ENCODE data around the gene SPACA7.

The SPACA7 gene

DNA sequence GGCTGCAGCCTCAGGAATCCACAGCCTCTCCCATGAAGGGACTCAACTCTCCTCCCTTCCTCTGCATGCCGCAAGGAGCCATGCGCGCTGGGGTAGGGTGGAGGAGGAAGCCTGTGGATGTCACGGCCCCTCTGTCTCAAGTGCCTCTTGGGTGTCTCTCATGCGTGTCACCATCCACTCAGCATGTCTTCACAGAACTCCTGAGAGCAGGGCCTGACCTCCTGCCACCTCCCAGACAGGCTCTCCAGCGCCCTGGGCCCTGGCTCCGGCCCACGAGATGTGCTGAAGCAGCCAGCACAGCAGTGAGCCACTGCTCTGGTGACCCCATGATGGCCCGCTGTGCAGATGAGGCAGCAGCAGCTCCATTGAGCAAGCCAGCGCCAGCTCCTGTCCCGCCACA is 25.9 kb upstream of the SPACA7 start:
- TF ChIP-seq RAD21 (IDR thresholded peaks at IDR 0.05; ENCODE audit: low read depth): no peak
- TF ChIP-seq TEAD4 (IDR thresholded peaks at IDR 0.05): no peak
- no peak for TF ChIP-seq NFIC (IDR thresholded peaks at IDR 0.05)
- TF ChIP-seq FOXM1 (IDR thresholded peaks at IDR 0.05; ENCODE audit: borderline replicate concordance, low read depth): no peak
- no peak for TF ChIP-seq CEBPB (IDR thresholded peaks at IDR 0.05)
- TF ChIP-seq ZBTB7A (IDR thresholded peaks at IDR 0.05; ENCODE audit: low read depth): no peak
- TF ChIP-seq YY1 (IDR thresholded peaks at IDR 0.05; ENCODE audit: low read depth): no peak
- TF ChIP-seq, protein P1, sequence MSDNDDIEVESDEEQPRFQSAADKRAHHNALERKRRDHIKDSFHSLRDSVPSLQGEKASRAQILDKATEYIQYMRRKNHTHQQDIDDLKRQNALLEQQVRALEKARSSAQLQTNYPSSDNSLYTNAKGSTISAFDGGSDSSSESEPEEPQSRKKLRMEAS (IDR thresholded peaks at IDR 0.05): no peak
- no peak for TF ChIP-seq EP300 (IDR thresholded peaks at IDR 0.05; ENCODE audit: borderline replicate concordance)
- no peak for TF ChIP-seq EGR1 (IDR thresholded peaks at IDR 0.05)

DNA sequence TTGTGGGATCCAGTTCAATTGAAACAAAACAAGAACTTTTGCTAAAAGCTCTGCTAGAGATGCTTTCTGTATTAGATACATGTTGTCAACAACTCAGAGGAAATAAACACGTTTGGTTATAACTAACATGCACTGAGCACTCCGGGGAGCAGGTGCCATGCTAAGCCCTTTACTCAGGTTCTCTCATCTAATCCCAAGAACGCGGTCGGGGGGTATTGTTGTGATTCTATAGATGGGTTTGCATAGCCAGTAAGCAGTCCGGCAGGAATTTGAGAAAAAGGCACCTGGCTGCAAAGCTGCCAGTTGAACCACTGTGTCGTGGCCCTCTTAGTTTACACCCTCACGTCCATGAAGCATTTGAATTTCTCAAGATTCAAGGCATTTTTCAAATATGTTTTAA is 24.3 kb upstream of the SPACA7 start:
- TF ChIP-seq, protein P1 (IDR thresholded peaks at IDR 0.05): no peak
- no peak for TF ChIP-seq USF1 (IDR thresholded peaks at IDR 0.05)

DNA sequence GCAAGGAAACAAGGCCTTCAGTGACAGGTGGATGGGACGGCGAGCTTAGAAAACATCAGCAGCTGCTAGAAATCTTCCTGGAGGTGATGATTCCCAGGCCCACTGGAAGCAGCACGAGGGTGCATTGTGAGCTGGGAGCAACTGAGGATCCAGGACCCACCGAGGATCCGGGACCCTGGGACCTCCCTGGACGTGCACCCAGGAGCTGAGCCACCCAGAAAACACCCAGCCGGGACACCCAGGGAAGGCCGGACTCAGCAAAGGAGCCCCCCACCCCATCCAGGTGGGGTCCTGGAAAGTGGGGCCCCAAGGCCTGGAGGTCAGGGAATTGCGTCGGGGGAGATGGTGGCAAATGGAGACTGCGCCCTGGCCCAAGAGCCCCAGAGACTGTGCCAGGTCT is 22.3 kb upstream of the SPACA7 start:
- TF ChIP-seq EGR1 (IDR thresholded peaks at IDR 0.05) (no peak), NFIC (IDR thresholded peaks at IDR 0.05) (no peak), TEAD4 (IDR thresholded peaks at IDR 0.05) (no peak), FOXM1 (IDR thresholded peaks at IDR 0.05; ENCODE audit: borderline replicate concordance, low read depth) (no peak), CEBPB (IDR thresholded peaks at IDR 0.05) (no peak), CREB1 (IDR thresholded peaks at IDR 0.05; ENCODE audit: low read depth) (no peak)

DNA sequence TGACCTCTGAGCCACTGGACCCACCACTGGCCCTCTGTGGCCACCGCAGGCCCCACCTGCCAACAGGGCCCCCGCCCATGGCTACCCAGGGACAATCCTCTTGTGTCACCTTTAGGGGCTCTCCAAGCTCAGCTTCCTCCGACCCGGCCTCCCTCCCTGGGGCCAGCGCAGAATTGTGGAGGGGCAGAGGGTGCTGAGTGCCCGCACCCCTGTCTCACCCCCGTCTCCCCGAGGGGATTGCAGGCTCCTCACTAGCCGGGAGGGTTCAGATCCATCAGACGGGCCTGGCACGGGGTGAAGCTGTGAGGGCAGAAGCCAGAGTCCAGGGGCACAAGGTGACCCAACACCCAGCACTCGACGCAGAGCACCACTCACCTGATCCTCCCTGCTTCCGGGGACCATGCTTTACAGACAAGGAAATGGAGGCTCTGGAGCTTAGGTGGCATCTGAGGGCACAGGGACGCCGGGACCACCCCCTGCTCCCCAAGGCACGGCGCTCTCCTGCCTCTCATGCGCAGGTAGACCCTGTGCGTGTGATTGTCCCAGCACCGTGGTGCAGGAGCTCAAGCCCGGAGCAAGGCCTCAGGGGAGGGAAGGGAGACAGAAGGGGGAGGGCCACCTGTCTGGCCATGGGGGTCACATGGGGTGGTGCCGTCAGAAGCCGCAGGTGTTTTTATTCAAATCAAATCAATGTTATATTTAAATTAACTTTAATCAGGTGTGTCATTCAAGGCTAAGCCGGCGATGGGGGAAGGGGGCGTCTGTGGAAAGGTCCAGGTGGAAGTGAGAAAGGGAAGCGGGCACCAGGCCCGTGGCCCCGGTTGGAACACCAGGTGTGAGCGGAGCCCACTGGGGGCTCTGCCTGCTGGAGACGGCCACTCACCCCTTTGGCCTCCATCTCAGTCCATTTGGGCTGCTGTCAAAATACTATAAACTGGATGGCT is 21.6 kb upstream of the SPACA7 start:
- no peak for TF ChIP-seq ZBTB7A (IDR thresholded peaks at IDR 0.05; ENCODE audit: low read depth)
- no peak for TF ChIP-seq CEBPB (IDR thresholded peaks at IDR 0.05)
- no peak for TF ChIP-seq TAF1 (IDR thresholded peaks at IDR 0.05; ENCODE audit: low read depth)
- no peak for TF ChIP-seq NFIC (IDR thresholded peaks at IDR 0.05)
- no peak for TF ChIP-seq YY1 (IDR thresholded peaks at IDR 0.05; ENCODE audit: low read depth)
- TF ChIP-seq EGR1 (IDR thresholded peaks at IDR 0.05): no peak
- TF ChIP-seq EP300 (IDR thresholded peaks at IDR 0.05; ENCODE audit: borderline replicate concordance): no peak

DNA sequence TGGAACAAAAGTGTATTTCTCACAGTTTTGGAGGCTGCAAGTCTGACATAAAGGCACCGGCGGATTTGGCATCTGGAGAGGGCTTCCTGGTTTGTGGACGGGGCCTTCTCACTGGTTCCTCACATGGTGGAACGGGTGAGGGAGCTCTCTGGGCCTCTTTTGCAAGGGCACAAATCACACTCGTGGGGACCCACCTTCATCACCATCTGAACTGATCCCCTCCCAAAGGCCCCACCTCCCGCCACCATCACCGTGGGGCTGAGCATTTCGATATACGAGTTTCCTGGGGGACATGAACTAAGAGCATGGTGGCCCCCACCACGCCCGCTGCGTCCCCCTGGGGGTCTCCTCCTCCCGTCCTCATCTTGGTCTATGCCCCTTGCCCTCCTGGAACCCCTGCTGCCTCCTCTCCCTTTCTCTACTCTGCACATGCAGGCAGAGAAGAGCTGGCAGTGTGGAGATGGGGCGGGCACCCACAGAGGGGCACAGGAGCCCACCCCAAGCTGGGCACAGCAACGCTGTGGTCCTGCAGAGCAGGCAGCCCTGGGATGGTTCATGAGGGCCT is 20.8 kb upstream of the SPACA7 start:
- no peak for TF ChIP-seq EGR1 (IDR thresholded peaks at IDR 0.05)
- TF ChIP-seq USF1 (IDR thresholded peaks at IDR 0.05): no peak
- no peak for TF ChIP-seq RAD21 (IDR thresholded peaks at IDR 0.05; ENCODE audit: low read depth)
- no peak for TF ChIP-seq YY1 (IDR thresholded peaks at IDR 0.05; ENCODE audit: low read depth)
- no peak for TF ChIP-seq NFIC (IDR thresholded peaks at IDR 0.05)
- TF ChIP-seq TCF12 (IDR thresholded peaks at IDR 0.05; ENCODE audit: low read depth): no peak
- TF ChIP-seq ZBTB7A (IDR thresholded peaks at IDR 0.05; ENCODE audit: low read depth): no peak
- no peak for TF ChIP-seq TEAD4 (IDR thresholded peaks at IDR 0.05)
- TF ChIP-seq, protein P1 (IDR thresholded peaks at IDR 0.05): no peak

GRCh38 chr13:112356190-112356589 is 20.0 kb upstream of the SPACA7 start:
- no peak for TF ChIP-seq EGR1 (IDR thresholded peaks at IDR 0.05)
- TF ChIP-seq EP300 (IDR thresholded peaks at IDR 0.05; ENCODE audit: borderline replicate concordance): no peak
- TF ChIP-seq TAF1 (IDR thresholded peaks at IDR 0.05; ENCODE audit: low read depth): no peak
- no peak for TF ChIP-seq CREB1 (IDR thresholded peaks at IDR 0.05; ENCODE audit: low read depth)
- no peak for TF ChIP-seq CEBPB (IDR thresholded peaks at IDR 0.05)
- TF ChIP-seq ZBTB7A (IDR thresholded peaks at IDR 0.05; ENCODE audit: low read depth): no peak

DNA sequence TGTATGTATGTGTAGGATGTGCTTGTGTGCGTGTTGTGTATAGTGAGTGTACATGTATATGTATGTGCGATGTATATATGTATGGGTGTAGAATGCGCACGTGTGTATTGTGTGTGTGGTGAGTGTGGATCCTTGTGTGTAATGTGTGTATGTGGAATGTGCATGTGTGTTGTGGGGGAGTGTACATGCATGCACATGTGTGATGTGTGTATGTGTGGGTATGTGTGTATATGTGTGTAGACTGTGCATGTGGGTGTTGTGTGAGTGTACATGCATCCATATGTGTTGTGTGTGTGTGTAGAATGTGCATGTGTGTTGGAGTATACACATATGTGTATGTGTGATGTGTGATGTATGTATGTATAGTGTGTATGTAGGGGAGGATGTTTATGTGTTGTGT is 18.0 kb upstream of the SPACA7 start:
- TF ChIP-seq TCF12 (IDR thresholded peaks at IDR 0.05; ENCODE audit: low read depth): no peak
- TF ChIP-seq EGR1 (IDR thresholded peaks at IDR 0.05): no peak
- TF ChIP-seq CEBPB (IDR thresholded peaks at IDR 0.05): no peak
- TF ChIP-seq USF1 (IDR thresholded peaks at IDR 0.05): no peak
- TF ChIP-seq RAD21 (IDR thresholded peaks at IDR 0.05; ENCODE audit: low read depth): no peak
- TF ChIP-seq YY1 (IDR thresholded peaks at IDR 0.05; ENCODE audit: low read depth): no peak
- TF ChIP-seq CREB1 (IDR thresholded peaks at IDR 0.05; ENCODE audit: low read depth): no peak
- TF ChIP-seq ZBTB7A (IDR thresholded peaks at IDR 0.05; ENCODE audit: low read depth): no peak
- TF ChIP-seq EP300 (IDR thresholded peaks at IDR 0.05; ENCODE audit: borderline replicate concordance): no peak
- TF ChIP-seq, protein P1 (IDR thresholded peaks at IDR 0.05): no peak
- no peak for TF ChIP-seq REST (IDR thresholded peaks at IDR 0.05; ENCODE audit: low read depth)
- no peak for TF ChIP-seq TEAD4 (IDR thresholded peaks at IDR 0.05)
- TF ChIP-seq TAF1 (IDR thresholded peaks at IDR 0.05; ENCODE audit: low read depth): no peak
- no peak for TF ChIP-seq FOXM1 (IDR thresholded peaks at IDR 0.05; ENCODE audit: borderline replicate concordance, low read depth)
- no peak for TF ChIP-seq NFIC (IDR thresholded peaks at IDR 0.05)
